ENCODE measurements around the gene SPATA7.
"Not testable (repeated sequence)": the region's sequence is repeated elsewhere in the genome, so short reads cannot be mapped to it uniquely, and the experiment has no call there.

SPATA7 gene

GRCh38 chr14:88364710-88365413, 20.6 kb upstream of the SPATA7 start:
- TF ChIP-seq CTCF (IDR thresholded peaks at IDR 0.05; ENCODE audit: insufficient read depth, low read length, poor library complexity, severe bottlenecking) = no peak
- DNase-seq (ENCODE audit: extremely low read depth, insufficient read length) = no peak
- H3K4me3 ChIP-seq (replicated peaks; ENCODE audit: low read depth, low read length) = no peak overlapping the region
- H3K36me3 ChIP-seq (ENCODE audit: control insufficient read depth, insufficient read depth, low read length) = no peaks in the 10 kb centered on the region
- H3K27me3 ChIP-seq (replicated peaks; ENCODE audit: control insufficient read depth, insufficient read depth, low read length) = no peaks in the 10 kb centered on the region

- no peak overlapping the region for H3K4me3 ChIP-seq (replicated peaks; ENCODE audit: low read depth, low read length)
Measured at GRCh38 chr14:88369496-88369895, 16.0 kb upstream of the SPATA7 start.

GRCh38 chr14:88379706-88380343, 5.6 kb upstream of the SPATA7 start:
- no peaks in the 10 kb centered on the region for H3K27me3 ChIP-seq (replicated peaks; ENCODE audit: control insufficient read depth, insufficient read depth, low read length)
- no peak for TF ChIP-seq CTCF (IDR thresholded peaks at IDR 0.05; ENCODE audit: insufficient read depth, low read length, poor library complexity, severe bottlenecking)
- H3K4me3 ChIP-seq (replicated peaks; ENCODE audit: low read depth, low read length) = no peak overlapping the region
- no peaks in the 10 kb centered on the region; the same call in 1 of the 2 replicates for H3K36me3 ChIP-seq (ENCODE audit: control insufficient read depth, insufficient read depth, low read length)
- no peak for DNase-seq (ENCODE audit: extremely low read depth, insufficient read length)

More at GRCh38 chr14:88369496-88369895, 16.0 kb upstream of the SPATA7 start:
- no peak for DNase-seq (ENCODE audit: extremely low read depth, insufficient read length)
- TF ChIP-seq CTCF (IDR thresholded peaks at IDR 0.05; ENCODE audit: insufficient read depth, low read length, poor library complexity, severe bottlenecking) = no peak
- H3K36me3 ChIP-seq (ENCODE audit: control insufficient read depth, insufficient read depth, low read length) = no peaks in the 10 kb centered on the region
- H3K27me3 ChIP-seq (replicated peaks; ENCODE audit: control insufficient read depth, insufficient read depth, low read length) = no peaks in the 10 kb centered on the region

- H3K4me3 ChIP-seq (replicated peaks; ENCODE audit: low read depth, low read length) = no peak overlapping the region
- H3K27me3 ChIP-seq (replicated peaks; ENCODE audit: control insufficient read depth, insufficient read depth, low read length) = no peaks in the 10 kb centered on the region
- DNase-seq (ENCODE audit: extremely low read depth, insufficient read length) = no peak
- no peaks in the 10 kb centered on the region; the same call in 1 of the 2 replicates for H3K36me3 ChIP-seq (ENCODE audit: control insufficient read depth, insufficient read depth, low read length)
- peak; percentile 25 for TF ChIP-seq CTCF (IDR thresholded peaks at IDR 0.05; ENCODE audit: insufficient read depth, low read length, poor library complexity, severe bottlenecking)
Measured at GRCh38 chr14:88380405-88380804, 5.1 kb upstream of the SPATA7 start.

GRCh38 chr14:88381634-88382033, 3.8 kb upstream of the SPATA7 start:
- DNase-seq (ENCODE audit: extremely low read depth, insufficient read length); H3K36me3 ChIP-seq (ENCODE audit: control insufficient read depth, insufficient read depth, low read length); H3K4me3 ChIP-seq (replicated peaks; ENCODE audit: low read depth, low read length); H3K27me3 ChIP-seq (replicated peaks; ENCODE audit: control insufficient read depth, insufficient read depth, low read length): not testable (repeated sequence)

GRCh38 chr14:88384718-88385117, 739 bp upstream of the SPATA7 start:
- no peaks in the 10 kb centered on the region; the same call in 1 of the 2 replicates for H3K36me3 ChIP-seq (ENCODE audit: control insufficient read depth, insufficient read depth, low read length)
- TF ChIP-seq CTCF (IDR thresholded peaks at IDR 0.05; ENCODE audit: insufficient read depth, low read length, poor library complexity, severe bottlenecking) = no peak
- H3K4me3 ChIP-seq (replicated peaks; ENCODE audit: low read depth, low read length) = peak overlapping the region; percentile 74
- DNase-seq (ENCODE audit: extremely low read depth, insufficient read length) = no peak
- H3K27me3 ChIP-seq (replicated peaks; ENCODE audit: control insufficient read depth, insufficient read depth, low read length) = no peaks in the 10 kb centered on the region

Measured in GM06990 (cell line).